HG03469 (cell line): Measurements from ENCODE around the gene ANTXR1.
A peak's percentile ranks its signal among the peaks of the same experiment; 100 is the strongest.

Experiments
- ATAC-seq: cut with Tn5 transposase; IDR thresholded peaks from one replicate; pipeline ENCODE4 v1.9.1; 2021; ENCODE audit warnings: mild to moderate bottlenecking, moderate library complexity, moderate number of reproducible peaks; ENCODE audit not compliant: unreplicated experiment

Gene ANTXR1

DNA sequence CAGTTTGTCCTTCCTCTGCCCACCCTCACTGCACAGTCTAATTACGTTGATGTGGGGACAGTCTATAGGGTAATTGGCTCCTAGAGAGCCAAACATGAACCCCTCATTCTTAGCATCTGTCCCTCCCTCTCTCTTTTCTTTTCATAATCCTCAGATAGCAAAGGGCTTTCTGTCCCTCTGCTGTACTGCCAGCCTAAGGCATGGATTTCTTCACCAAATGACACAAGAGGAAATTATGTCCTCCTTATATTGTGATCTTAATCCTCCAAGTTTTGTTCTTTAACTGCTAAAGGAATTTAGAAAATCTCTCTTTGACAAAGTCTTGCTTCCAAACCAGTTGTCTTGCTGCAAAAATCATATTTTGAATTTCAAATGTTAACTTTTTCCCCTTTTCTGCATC, 18.5 kb downstream of the ANTXR1 start:
- no peak for ATAC-seq

- ATAC-seq, result no peak
These were observed 19.4 kb downstream of the ANTXR1 start for GRCh38 chr2:69032336-69032735.

GRCh38 chr2:69033461-69034095, 20.6 kb downstream of the ANTXR1 start:
- ATAC-seq, result no peak

DNA sequence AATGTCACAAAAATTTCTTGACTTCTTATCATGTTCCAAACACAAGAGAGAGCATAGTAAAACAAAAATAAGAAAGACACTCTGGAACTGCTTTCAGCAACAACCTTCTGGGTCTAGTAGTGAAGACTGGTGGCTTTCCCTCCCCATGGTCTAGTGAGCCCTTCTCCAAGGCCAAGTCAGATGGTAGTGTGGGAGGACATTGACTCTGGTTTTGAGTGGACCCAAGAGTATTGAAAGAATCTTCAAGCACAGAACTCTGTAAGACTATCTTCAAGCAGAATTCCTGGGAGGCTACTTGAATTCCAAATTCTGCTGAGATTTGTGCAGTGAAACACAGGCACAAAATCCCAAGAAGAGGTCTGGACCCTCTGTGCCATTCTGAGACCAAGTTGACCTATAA, 21.1 kb downstream of the ANTXR1 start:
- ATAC-seq, result no peak

- ATAC-seq, result no peak
These were observed 21.9 kb downstream of the ANTXR1 start for GRCh38 chr2:69034845-69035244.

- ATAC-seq, result no peak
These were observed 23.9 kb downstream of the ANTXR1 start for GRCh38 chr2:69036926-69037325.

DNA sequence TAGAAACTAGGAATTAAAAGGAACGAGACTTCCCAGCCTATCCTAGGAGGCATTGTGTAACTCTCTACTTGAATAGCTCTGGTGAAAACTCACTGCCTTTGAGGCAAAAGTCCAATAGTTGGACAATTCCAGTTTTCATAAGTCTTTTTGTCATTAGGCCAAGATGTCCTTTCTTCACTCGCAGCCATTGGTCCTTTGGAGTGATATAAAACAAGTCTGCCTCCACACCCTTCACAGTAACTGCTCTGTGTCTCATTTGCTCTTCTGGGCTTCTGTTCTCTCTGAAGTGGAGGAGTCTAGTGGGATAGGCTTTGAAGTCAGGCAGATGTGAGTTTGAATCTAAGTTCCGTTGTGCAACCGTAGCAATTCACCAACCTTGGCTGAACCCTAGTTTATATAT, 28.2 kb downstream of the ANTXR1 start:
- no peak for ATAC-seq

DNA sequence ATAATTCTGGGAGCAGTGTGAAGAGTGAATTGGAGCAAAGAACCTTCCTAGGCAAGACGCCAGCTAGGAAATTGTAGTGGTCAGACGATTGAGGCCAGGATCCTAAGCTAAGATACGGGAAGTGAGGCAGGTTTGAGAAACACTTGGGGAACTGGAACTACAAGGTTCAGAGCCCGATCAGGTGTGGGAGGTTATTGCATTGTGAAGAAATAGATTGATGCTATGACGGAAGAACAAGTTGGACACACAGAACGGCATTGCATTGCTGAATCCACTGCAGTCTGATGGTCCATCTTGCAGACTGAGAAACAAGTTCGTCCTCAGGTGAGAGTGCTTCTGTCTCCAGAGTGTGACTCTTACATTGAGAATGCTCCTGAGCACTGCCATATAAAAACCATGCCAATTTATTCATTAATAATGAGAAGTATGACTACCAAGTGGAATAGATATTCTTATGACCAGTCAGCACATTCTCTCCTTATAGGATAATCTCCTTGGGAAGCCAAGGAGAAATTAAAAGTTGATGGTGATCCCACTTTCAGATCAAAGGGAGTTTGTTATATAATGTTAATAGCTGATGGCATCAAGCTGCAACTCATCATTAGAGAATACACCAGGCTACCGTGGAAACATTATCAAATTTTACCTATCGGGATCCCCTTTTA, 30.9 kb downstream of the ANTXR1 start:
- no peak for ATAC-seq

GRCh38 chr2:69046221-69046662, 33.3 kb downstream of the ANTXR1 start:
- ATAC-seq, result no peak

DNA sequence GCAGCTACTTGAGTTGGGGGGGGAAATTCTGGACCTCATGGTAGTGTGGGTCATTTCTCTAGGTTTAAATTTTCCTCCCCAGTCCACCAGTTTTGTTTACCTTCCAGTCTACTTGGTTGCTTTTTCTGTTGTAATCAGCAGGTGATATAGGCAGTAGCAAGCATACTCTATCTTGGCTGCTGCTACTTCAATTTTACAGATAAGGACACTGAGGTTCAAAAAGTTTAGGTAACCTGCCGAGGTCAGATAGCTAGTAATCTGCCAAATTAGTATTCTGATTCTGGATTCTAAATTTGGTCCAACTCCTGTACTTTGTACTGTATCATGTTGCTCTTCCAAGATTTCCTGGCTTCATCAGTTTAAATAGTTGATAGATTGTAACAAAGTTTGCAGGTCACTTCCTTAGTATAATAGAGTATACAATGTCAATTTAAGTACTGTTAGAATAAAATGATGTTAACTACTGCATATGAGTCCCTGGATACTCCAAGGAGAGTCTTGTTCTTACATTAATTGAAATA, 34.7 kb downstream of the ANTXR1 start:
- ATAC-seq, result no peak

DNA sequence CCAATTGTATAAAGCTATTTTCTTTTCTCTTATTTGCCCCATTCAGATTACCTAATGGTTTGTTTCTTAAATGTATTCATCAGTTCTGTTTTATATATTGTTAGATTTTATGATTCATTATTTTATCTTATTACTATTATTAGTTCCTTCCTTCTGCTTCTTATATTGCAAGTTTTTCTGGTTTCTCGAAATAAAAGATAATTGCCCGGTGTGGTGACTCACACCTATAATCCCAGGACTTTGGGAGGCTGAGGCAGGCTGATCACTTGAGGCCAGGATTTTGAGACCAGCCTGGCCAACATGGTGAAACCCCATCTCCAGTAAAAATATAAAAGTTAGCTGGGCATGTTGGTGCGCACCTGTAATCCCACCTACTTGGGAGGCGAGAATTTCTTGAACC, 37.8 kb downstream of the ANTXR1 start:
- ATAC-seq, result no peak

DNA sequence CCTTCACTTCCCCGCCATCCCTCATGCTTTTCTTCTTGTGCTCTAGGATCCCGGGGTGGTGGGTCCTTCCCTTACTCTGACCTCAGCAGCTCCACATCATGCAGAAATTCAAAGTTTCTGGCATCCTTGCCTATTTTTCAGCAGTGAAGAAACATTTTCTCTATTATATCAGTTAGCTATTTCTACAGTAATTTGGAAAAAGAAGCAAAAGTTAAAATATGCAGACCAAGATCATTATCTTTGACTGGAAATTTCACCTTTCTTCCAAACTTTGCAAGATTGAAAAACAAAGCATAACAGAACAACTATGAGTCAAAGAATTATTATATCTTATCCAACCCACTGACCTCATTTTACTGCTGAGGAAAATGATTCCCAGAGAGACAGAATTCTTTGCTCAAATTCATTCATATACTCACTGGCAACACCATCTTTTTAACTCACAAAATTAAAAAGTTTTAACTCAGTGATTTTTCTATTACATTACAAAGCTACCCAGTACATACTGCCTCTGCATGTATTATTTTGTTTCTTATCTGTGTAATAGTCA, 40.5 kb downstream of the ANTXR1 start:
- ATAC-seq, result no peak

DNA sequence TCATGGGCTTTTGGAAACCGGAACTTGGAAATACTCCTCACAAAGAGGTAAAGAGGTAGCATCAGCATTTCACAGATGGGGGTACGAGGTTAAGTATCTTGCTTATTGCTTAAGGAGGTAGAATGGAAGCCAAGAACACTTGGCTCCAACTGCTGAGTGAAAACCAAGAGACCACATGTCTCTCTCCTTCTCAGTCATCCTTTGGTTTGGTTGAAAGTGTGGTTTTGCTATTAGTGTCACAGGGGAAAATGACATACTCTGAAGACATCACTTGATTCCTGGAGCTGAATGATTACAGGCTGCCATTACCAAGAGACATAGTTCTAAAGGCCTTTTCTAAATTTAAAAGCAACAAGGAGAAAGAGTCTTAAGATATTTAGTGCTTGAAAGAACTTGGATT, 41.5 kb downstream of the ANTXR1 start:
- ATAC-seq, result peak; percentile 87

- ATAC-seq, result no peak
These were observed 42.9 kb downstream of the ANTXR1 start for GRCh38 chr2:69055688-69056470.

DNA sequence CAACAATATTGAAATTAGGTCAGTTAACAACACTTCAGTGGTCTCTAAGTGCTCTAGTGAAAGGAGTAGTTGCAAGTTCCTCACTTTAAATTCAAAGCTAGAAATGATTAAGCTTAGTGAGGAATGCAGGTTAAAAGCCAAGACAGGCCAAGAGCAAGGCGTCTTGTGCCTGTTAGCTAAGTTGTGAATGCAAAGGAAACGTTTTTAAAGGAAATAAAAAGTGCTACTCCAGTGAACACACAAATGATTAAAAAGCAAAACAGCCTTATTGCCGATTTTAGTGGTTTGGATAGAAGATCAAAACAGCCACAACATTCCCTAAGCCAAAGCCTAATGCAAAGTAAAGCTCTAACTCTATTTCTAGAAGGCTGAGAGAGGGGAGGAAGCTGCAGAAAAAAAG, 44.7 kb downstream of the ANTXR1 start:
- no peak for ATAC-seq

GRCh38 chr2:69059731-69060290, 46.8 kb downstream of the ANTXR1 start:
- no peak for ATAC-seq

GRCh38 chr2:69060938-69061501, 48.0 kb downstream of the ANTXR1 start:
- ATAC-seq, result no peak

DNA sequence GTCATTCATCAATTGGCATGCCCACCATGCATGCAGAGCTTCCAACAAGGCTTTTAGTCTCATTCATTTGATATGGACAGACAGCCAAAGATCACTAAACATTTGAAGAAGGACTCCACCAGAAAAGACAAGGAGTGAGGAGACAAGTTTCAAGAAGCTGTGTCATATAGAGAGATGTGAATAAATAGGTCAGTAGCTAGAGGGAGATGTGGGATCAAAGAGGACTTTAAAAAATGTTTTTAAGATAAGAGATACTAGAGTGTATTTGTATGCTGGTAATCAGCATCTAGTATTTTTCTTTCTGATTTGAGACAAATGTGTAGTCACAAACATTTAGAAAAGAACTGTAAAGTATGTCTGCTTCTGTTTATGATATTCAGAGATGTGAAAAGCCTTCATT, 48.5 kb downstream of the ANTXR1 start:
- no peak for ATAC-seq

DNA sequence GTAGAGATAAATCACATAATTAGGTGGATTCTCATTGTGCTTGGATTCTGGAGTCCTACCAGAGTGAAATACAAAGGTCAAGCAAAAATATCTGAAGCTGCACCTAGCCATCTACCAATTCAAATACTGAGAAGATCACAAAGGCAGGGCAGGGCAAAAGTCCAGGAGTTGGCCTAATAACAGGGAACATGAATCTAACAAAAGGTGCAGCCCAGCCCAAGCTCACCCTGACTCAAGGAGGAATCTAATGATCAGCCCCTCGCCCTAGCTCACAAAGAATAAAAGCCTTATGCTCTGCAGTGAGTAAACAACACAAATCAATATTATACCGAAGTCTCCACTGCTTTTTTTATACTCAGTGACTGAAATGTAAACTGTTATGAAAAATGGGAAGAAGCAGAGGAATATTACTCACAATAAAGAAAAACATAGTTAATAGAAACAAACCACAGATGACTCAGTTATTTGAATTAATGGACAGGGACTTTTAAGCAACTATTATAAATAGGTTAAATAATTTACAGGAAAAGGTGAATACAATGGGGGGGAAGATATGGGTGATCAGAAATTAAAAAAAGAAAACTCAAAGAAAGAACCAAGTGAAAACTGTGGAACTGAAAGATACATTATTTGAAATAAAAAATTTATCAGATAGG, 49.5 kb downstream of the ANTXR1 start:
- no peak for ATAC-seq

DNA sequence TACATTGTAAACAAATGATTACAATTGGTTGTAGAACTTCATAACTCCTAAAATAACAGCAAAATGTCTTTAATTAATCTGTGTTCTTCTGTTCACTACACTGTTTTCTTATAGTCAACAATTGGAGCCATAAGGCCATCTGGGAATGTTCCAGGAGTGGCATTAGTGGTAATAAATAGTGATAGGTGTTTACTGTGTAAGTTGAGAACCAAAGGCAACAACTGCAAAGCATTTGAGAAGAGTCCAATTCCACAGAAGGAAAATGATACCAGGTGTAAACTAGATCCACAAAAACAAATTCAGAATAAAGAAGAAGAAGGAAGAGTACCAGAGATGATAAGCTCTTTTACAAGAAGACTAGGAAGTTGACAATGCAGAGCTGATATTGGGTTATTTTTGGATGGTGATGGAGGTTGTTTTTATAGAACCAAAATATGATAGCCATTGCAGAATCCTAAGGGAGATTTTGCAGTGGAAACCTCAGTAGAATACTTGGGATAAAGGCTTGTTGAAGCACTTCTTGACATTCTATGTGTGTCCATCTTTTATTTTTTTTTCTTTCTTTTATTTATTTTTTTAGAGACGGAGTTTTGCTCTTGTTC, 52.9 kb downstream of the ANTXR1 start:
- ATAC-seq, result no peak
